GM23248 (cell line): ENCODE measurements around the gene IRS1. TPM values are rescaled to one million over a fixed set of nuclear protein-coding genes. Genes with fewer than 3 reads are reported as not detected.

Experiments used
- DNase-seq: peaks from one replicate; pipeline ENCODE4 v3.0.0-alpha.2; 2015
- H2AFZ ChIP-seq: fragments of 200-600 bp; sonication (generic); 2 replicates; pipeline ENCODE4 v1.6.1; 2016; ENCODE audit warnings: antibody characterized with exemption
- H3F3A ChIP-seq: fragments of 200-600 bp; sonication (generic); 2 replicates; pipeline ENCODE4 v1.6.1; 2016; ENCODE audit warnings: mild to moderate bottlenecking, antibody characterized with exemption, mixed run types; ENCODE audit not compliant: insufficient read depth
- H3K27ac ChIP-seq: fragments of 200-600 bp; sonication (generic); 2 replicates; pipeline ENCODE4 v1.5.1; 2016; ENCODE audit warnings: mild to moderate bottlenecking
- H3K27me3 ChIP-seq: fragments of 200-600 bp; sonication (generic); replicated peaks from 2 replicates; pipeline ENCODE4 v1.6.1; 2016; ENCODE audit warnings: mild to moderate bottlenecking; ENCODE audit not compliant: insufficient read depth
- H3K36me3 ChIP-seq: fragments of 200-600 bp; sonication (generic); 2 replicates; pipeline ENCODE4 v1.6.1; 2016; ENCODE audit warnings: low read depth, mild to moderate bottlenecking
- H3K4me1 ChIP-seq: fragments of 200-600 bp; sonication (generic); 2 replicates; pipeline ENCODE4 v1.6.1; 2016; ENCODE audit warnings: mild to moderate bottlenecking; ENCODE audit not compliant: insufficient read depth
- H3K4me2 ChIP-seq: fragments of 200-600 bp; sonication (generic); one replicate; pipeline ENCODE4 v1.6.1; 2016; ENCODE audit warnings: mild to moderate bottlenecking; ENCODE audit not compliant: unreplicated experiment
- H3K4me3 ChIP-seq: fragments of 200-600 bp; sonication (generic); 2 replicates; pipeline ENCODE4 v1.5.1; 2016; ENCODE audit warnings: mild to moderate bottlenecking
- H3K79me2 ChIP-seq: fragments of 200-600 bp; sonication (generic); 2 replicates; pipeline ENCODE4 v1.6.1; 2016; ENCODE audit warnings: mild to moderate bottlenecking; ENCODE audit not compliant: insufficient read depth
- H3K9ac ChIP-seq: fragments of 200-600 bp; sonication (generic); 2 replicates; pipeline ENCODE4 v1.6.1; 2016; ENCODE audit warnings: mild to moderate bottlenecking
- H3K9me2 ChIP-seq: fragments of 200-600 bp; sonication (generic); 2 replicates; pipeline ENCODE4 v1.6.1; 2016; ENCODE audit warnings: mixed run types, mild to moderate bottlenecking, moderate library complexity; ENCODE audit not compliant: insufficient read depth
- H3K9me3 ChIP-seq: fragments of 200-600 bp; sonication (generic); one replicate; pipeline ENCODE4 v1.6.1; 2017; ENCODE audit warnings: low read depth
- H4K20me1 ChIP-seq: fragments of 200-600 bp; sonication (generic); 2 replicates; pipeline ENCODE4 v1.6.0; 2016; ENCODE audit not compliant: insufficient read depth
- EZH2 ChIP-seq: fragments of 200-600 bp; sonication (generic); IDR thresholded peaks from 2 replicates; pipeline ENCODE4 v1.6.1; 2018; ENCODE audit warnings: antibody characterized with exemption, mild to moderate bottlenecking; ENCODE audit not compliant: insufficient read depth, poor library complexity, severe bottlenecking
- EZH2phosphoT487 ChIP-seq: fragments of 200-600 bp; sonication (generic); IDR thresholded peaks from 2 replicates; pipeline ENCODE4 v1.6.1; 2018; ENCODE audit warnings: antibody characterized with exemption, moderate library complexity, mild to moderate bottlenecking, low read depth; ENCODE audit not compliant: insufficient read depth
- WGBS, 2 experiments: methylation state at CpG; one replicate each; pipeline ENCODE4 v1.1.6; 2015 to 2017; ENCODE audit warnings: low lambda C conversion rate in 2 of 2, low coverage in 1 of 2; ENCODE audit errors: missing lambda C conversion rate in 2 of 2; 5-methylcytosine and 5-hydroxymethylcytosine counted together
- in situ Hi-C: fragments of 300-500 bp; cut with MboI; formaldehyde crosslinking; loops from 2 replicates; pipeline ENCODE4 v1.15.0; 2020
- polyA plus RNA-seq: library from polyadenylated mRNA; unstranded; fragments of >200 nt; fragmentation: Nextera tagmentation; extraction: Ambion mirVana; gene quantifications from 2 replicates; pipeline ENCODE4 v1.2.1, GENCODE V29; 2016
- total RNA-seq: library from RNA; depleted of rRNA; stranded (reverse); fragments of >200 nt; shearing (Covaris generic); gene quantifications from 2 replicates; pipeline ENCODE4 v1.2.3, GENCODE V29; 2014

The IRS1 gene
- total and polyA plus RNA-seq, 2 experiments from 2014 or later = 8.4 to 18.8 TPM

GRCh38 chr2:226699321-226699720, 100.3 kb downstream of the IRS1 start:
- Histone ChIP-seq H2AFZ (no peak overlapping the region), H3K4me1 (peaks cover 19% of the 10 kb centered on the region), H3K9me3 (no peaks in the 10 kb centered on the region), H3K9ac (no peak overlapping the region), H3K27ac (no peak overlapping the region), H3K9me2 (no peaks in the 10 kb centered on the region), H3K27me3 (no peaks in the 10 kb centered on the region), H3K4me2 (peak overlapping the region; percentile 6), H3K79me2 (no peaks in the 10 kb centered on the region), H3K4me3 (no peak overlapping the region), H3F3A (peaks cover 18% of the 10 kb centered on the region), H4K20me1 (no peaks in the 10 kb centered on the region), H3K36me3 (no peaks in the 10 kb centered on the region)
- peak; percentile 62 for DNase-seq
- in situ Hi-C loops = no loop called here
- 19 to 23% methylated on average over 2 of the region's 2 CpGs for WGBS, 2 experiments
- TF ChIP-seq EZH2 (no peak), EZH2phosphoT487 (no peak)

- no peak overlapping the region for H3K4me2 ChIP-seq
- H3K9me3 ChIP-seq = no peaks in the 10 kb centered on the region
- DNase-seq = no peak
- in situ Hi-C loops = no loop called here
- no peaks in the 10 kb centered on the region for H3K36me3 ChIP-seq
- H3K27me3 ChIP-seq = no peaks in the 10 kb centered on the region
- H3K9ac ChIP-seq = no peak overlapping the region
- peaks cover 18% of the 10 kb centered on the region for H3F3A ChIP-seq
- H3K27ac ChIP-seq = no peak overlapping the region
- no peak overlapping the region for H2AFZ ChIP-seq
- no peaks in the 10 kb centered on the region for H3K79me2 ChIP-seq
- H3K9me2 ChIP-seq = no peaks in the 10 kb centered on the region
- no peaks in the 10 kb centered on the region for H4K20me1 ChIP-seq
- TF ChIP-seq EZH2 = no peak
- no peak for TF ChIP-seq EZH2phosphoT487
- peaks cover 19% of the 10 kb centered on the region for H3K4me1 ChIP-seq
- no peak overlapping the region for H3K4me3 ChIP-seq
These were observed 100.9 kb downstream of the IRS1 start for GRCh38 chr2:226698671-226699070.

GRCh38 chr2:226694586-226695284, 104.9 kb downstream of the IRS1 start:
- TF ChIP-seq EZH2 = no peak
- no peak for TF ChIP-seq EZH2phosphoT487
- H3K4me3 ChIP-seq = no peak overlapping the region
- no peak overlapping the region for H3K27ac ChIP-seq
- no peaks in the 10 kb centered on the region for H3K27me3 ChIP-seq
- in situ Hi-C loops = no loop called here
- peaks cover 5% of the 10 kb centered on the region; the same call in 1 of the 2 replicates for H3K4me1 ChIP-seq
- no peak overlapping the region for H3K9ac ChIP-seq
- H2AFZ ChIP-seq = no peak overlapping the region
- no peaks in the 10 kb centered on the region for H3K36me3 ChIP-seq
- no peaks in the 10 kb centered on the region for H3K9me2 ChIP-seq
- H3K79me2 ChIP-seq = no peaks in the 10 kb centered on the region
- no peak for DNase-seq
- 85 to 86% methylated on average over 4 of the region's 4 CpGs for WGBS, 2 experiments
- H3K4me2 ChIP-seq = no peak overlapping the region
- no peaks in the 10 kb centered on the region for H3K9me3 ChIP-seq
- H4K20me1 ChIP-seq = no peaks in the 10 kb centered on the region
- no peaks in the 10 kb centered on the region for H3F3A ChIP-seq

- 63 to 65% methylated on average over 4 of the region's 4 CpGs for WGBS, 2 experiments
- no peak for TF ChIP-seq EZH2
- TF ChIP-seq EZH2phosphoT487 = no peak
- no peaks in the 10 kb centered on the region for H4K20me1 ChIP-seq
- no peaks in the 10 kb centered on the region for H3K9me3 ChIP-seq
- no peak for DNase-seq
- H3K4me3 ChIP-seq = no peak overlapping the region
- no peaks in the 10 kb centered on the region for H3K36me3 ChIP-seq
- H3K79me2 ChIP-seq = no peaks in the 10 kb centered on the region
- no peaks in the 10 kb centered on the region for H3K9me2 ChIP-seq
- no peak overlapping the region for H3K27ac ChIP-seq
- in situ Hi-C loops = no loop called here
- H3K27me3 ChIP-seq = no peaks in the 10 kb centered on the region
- H3K9ac ChIP-seq = no peak overlapping the region
- peaks cover 2% of the 10 kb centered on the region; the same call in 1 of the 2 replicates for H3K4me1 ChIP-seq
- H3F3A ChIP-seq = no peaks in the 10 kb centered on the region
- no peak overlapping the region for H2AFZ ChIP-seq
- H3K4me2 ChIP-seq = no peak overlapping the region
These were observed 105.5 kb downstream of the IRS1 start for GRCh38 chr2:226694149-226694548.
